Nephron (organoid): ENCODE measurements around the gene ARL1.

Experiments used
- H3K27ac Mint-ChIP-seq, 3 experiments: 2 replicates each; pipeline ENCODE4 v1.8.0; 2020; ENCODE audit warnings: mixed read lengths in 3 of 3, mild to moderate bottlenecking in 2 of 3, moderate library complexity in 1 of 3
- H3K27me3 Mint-ChIP-seq: 2 replicates; pipeline ENCODE4 v1.8.0; 2021; ENCODE audit warnings: low read depth, mild to moderate bottlenecking, moderate library complexity, mixed read lengths
- H3K36me3 Mint-ChIP-seq: 2 replicates; pipeline ENCODE4 v1.8.0; 2020; ENCODE audit warnings: low read depth, mixed read lengths
- H3K4me1 Mint-ChIP-seq: 2 replicates; pipeline ENCODE4 v1.8.0; 2020; ENCODE audit warnings: mixed read lengths
- H3K4me3 Mint-ChIP-seq, 3 experiments: 2 replicates each; pipeline ENCODE4 v1.8.0; 2020; ENCODE audit warnings: mild to moderate bottlenecking in 3 of 3, mixed read lengths in 3 of 3, moderate library complexity in 2 of 3
- H3K9me3 Mint-ChIP-seq: 2 replicates; pipeline ENCODE4 v1.8.0; 2020; ENCODE audit warnings: mixed read lengths
- TF ChIP-seq, protein P1 (sequence below), 3 experiments: fragments of 200-600 bp; sonication (generic); IDR thresholded peaks; one replicate each; pipeline ENCODE4 v1.5.0; 2021; ENCODE audit warnings: antibody characterized with exemption in 3 of 3; ENCODE audit not compliant: unreplicated experiment in 3 of 3

ARL1 gene

DNA sequence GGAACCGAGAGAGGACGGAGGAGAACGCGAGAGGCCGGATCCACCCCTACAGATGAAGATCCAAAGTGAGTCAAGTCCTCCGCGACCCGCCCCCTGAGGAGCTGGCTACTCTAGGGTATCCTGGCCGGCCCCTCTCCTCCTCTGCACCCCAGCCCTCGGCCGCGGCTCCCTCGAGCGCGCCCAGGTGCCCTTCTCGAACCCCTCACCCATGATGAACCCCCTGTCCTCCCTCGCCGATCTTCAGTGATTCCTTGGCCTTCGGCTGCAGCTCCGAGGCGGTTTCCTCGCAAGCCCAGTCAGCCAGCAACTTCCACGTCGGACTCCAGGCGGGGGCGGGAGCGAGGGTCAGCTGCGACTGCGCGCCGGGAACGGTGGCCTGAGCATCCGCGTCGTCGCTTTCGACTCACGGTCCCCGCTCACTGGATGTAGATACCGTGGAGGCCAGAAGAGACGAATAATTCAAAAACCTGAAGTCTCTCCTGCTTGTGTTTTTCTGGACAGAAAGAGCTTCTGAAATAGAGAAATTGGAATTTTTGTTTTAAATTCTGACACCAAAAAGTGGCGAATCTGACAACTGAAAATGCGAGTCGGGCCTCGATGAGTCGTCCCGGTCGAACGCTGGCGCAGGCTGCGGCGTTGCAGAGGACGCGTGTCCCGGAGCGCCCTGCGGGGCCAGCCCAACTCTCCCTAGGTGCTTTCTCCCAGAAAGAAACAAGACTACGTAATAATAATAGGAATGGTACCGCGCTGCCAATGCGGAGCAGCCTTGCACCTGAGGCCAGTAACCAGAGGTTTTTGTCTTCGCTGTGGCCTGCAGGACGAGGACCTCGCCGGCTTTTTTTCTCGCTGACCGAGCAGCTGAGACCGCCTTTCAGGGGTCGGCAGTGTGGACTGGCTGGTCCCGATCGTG, at the start of gene ARL1:
Gene ARL1 (minus strand): TSS at position 337 of the 910 bp plus-strand sequence. CDS start 127 bp downstream, at position 210.
- TF ChIP-seq, protein P1, sequence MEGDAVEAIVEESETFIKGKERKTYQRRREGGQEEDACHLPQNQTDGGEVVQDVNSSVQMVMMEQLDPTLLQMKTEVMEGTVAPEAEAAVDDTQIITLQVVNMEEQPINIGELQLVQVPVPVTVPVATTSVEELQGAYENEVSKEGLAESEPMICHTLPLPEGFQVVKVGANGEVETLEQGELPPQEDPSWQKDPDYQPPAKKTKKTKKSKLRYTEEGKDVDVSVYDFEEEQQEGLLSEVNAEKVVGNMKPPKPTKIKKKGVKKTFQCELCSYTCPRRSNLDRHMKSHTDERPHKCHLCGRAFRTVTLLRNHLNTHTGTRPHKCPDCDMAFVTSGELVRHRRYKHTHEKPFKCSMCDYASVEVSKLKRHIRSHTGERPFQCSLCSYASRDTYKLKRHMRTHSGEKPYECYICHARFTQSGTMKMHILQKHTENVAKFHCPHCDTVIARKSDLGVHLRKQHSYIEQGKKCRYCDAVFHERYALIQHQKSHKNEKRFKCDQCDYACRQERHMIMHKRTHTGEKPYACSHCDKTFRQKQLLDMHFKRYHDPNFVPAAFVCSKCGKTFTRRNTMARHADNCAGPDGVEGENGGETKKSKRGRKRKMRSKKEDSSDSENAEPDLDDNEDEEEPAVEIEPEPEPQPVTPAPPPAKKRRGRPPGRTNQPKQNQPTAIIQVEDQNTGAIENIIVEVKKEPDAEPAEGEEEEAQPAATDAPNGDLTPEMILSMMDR (IDR thresholded peaks at IDR 0.05; ENCODE audit: unreplicated experiment in 3 of 3) = no peak
- H3K4me1 Mint-ChIP-seq = peaks cover 32% of the 10 kb centered on the region
- peak within 1 kb of the TSS; percentile 99 to 100 (median 99) for H3K27ac Mint-ChIP-seq
- no peaks in the 10 kb centered on the region for H3K9me3 Mint-ChIP-seq
- no peaks in the 10 kb centered on the region for H3K27me3 Mint-ChIP-seq
- peak within 1 kb of the TSS; percentile 97 to 98 (median 98) for H3K4me3 Mint-ChIP-seq
- H3K36me3 Mint-ChIP-seq = no peaks in the 10 kb centered on the region

DNA sequence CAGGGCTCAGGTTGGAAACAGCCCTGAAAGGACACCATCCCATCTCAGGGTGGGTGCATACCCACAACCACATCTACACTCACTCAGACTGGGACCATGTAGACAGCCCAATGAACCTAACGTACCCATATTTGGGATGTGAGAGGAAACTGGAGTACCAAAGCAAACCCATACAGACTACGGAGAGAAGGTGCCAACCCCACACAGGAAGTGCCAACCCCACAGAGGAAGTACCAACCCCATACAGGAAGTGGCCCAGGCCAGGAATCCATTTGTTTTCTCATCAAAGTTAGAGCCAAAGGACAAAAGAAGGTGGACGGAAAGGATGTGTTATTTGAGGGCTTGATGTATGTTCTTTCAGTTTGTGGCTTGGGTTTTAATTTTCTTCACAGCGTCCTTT, 48.1 kb upstream of the ARL1 start:
- Mint-ChIP-seq H3K4me3 (no peak overlapping the region), H3K27ac (no peak overlapping the region), H3K27me3 (peaks cover 7% of the 10 kb centered on the region), H3K36me3 (no peaks in the 10 kb centered on the region), H3K4me1 (no peaks in the 10 kb centered on the region), H3K9me3 (peaks cover 7% of the 10 kb centered on the region)
- TF ChIP-seq, protein P1 (IDR thresholded peaks at IDR 0.05; ENCODE audit: unreplicated experiment in 3 of 3) = no peak

DNA sequence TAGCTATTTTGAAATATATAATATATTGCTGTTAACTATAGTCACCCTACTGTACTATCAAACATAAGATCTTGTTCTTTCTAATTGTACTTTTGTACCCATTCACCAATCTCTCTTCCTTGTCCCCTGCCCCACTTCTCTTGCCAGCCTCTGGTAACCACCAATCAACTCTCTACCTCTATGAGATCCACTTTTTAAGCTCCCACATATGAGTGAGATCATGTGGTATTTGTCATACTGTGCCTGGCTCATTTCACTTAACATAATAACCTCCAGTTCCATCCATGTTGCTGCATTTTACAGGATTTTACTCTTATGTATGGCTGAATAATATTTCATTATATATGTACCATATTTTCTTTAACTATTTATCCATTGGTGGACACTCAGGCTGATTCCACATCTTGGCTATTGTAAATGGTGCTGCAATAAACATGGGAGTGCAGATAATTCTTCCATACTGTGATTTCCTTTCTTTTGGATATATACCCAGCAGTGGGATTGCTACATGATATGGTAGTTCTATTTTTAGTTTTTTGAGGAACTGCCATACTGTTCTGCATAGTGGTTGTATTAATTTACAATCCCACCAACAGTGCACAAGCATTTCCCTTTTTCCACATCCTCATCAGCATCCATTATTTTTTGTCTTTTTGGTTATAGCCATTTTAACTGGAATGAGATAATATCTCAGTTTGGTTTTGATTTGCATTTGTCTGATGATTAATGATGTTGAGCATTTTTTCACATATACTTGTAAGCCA, 34.1 kb upstream of the ARL1 start:
- TF ChIP-seq, protein P1 (IDR thresholded peaks at IDR 0.05; ENCODE audit: unreplicated experiment in 3 of 3) = no peak
- no peaks in the 10 kb centered on the region for H3K9me3 Mint-ChIP-seq

DNA sequence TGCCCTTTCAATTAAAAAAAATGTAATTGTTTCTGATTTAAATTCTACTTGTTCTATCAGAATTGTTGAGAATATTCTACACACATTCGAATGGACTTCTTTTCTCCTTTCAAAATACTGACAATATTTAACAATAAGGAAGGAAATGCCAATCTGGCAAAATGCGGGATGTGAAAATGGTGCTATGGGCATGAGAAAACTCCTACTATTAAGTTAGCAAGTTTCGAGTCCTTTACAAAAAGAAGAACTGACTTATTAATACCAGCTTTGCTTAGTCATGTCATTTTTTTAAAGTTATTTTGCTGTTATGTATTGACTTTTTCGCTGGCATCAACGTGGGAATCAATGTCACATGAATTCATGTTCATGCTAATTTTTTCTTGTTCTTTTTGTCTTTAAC, 31.7 kb upstream of the ARL1 start:
- no peaks in the 10 kb centered on the region for H3K27me3 Mint-ChIP-seq
- no peaks in the 10 kb centered on the region for H3K4me1 Mint-ChIP-seq
- H3K36me3 Mint-ChIP-seq = no peaks in the 10 kb centered on the region
- no peaks in the 10 kb centered on the region for H3K9me3 Mint-ChIP-seq
- H3K4me3 Mint-ChIP-seq = no peak overlapping the region
- TF ChIP-seq, protein P1 (IDR thresholded peaks at IDR 0.05; ENCODE audit: unreplicated experiment in 3 of 3) = no peak
- no peak overlapping the region for H3K27ac Mint-ChIP-seq

More for the DNA sequence above, 34.1 kb upstream of the ARL1 start:
- Mint-ChIP-seq H3K27me3 (no peaks in the 10 kb centered on the region), H3K4me1 (no peaks in the 10 kb centered on the region), H3K27ac (no peak overlapping the region), H3K4me3 (no peak overlapping the region), H3K36me3 (no peaks in the 10 kb centered on the region)

DNA sequence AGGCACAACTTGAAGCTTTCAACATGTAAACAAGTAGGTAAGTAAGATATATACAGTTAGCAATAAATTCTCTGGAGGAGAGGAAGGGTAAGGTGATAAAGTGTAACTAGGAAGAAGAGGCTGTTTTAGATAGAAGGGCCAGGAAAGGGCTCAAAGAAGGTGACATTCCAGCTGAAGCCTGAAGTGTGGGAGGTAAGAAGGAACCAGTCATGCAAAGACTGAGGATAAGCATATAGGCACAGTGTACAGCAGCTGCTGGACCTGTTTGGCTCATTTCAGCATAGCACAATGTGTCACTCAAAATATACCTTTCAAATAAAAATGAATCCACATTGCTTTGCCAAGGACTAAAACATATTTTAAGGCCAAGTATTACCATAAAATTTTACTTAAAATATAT, 28.6 kb upstream of the ARL1 start:
- Mint-ChIP-seq H3K9me3 (no peaks in the 10 kb centered on the region), H3K4me3 (no peak overlapping the region), H3K27ac (peak overlapping the region in 1 of 3 experiments; percentile 12), H3K4me1 (no peaks in the 10 kb centered on the region), H3K36me3 (no peaks in the 10 kb centered on the region), H3K27me3 (no peaks in the 10 kb centered on the region)
- TF ChIP-seq, protein P1 (IDR thresholded peaks at IDR 0.05; ENCODE audit: unreplicated experiment in 3 of 3) = no peak
